NCI-H1417 treated with DMSO at 0.1 percent for 48 hours (cell line): Measurements from ENCODE around the gene PLIN1.

Experiments used
- DNase-seq: peaks from one replicate; lab custom pipeline; 2025; lab: John Stamatoyannopoulos, UW

The PLIN1 gene

DNA sequence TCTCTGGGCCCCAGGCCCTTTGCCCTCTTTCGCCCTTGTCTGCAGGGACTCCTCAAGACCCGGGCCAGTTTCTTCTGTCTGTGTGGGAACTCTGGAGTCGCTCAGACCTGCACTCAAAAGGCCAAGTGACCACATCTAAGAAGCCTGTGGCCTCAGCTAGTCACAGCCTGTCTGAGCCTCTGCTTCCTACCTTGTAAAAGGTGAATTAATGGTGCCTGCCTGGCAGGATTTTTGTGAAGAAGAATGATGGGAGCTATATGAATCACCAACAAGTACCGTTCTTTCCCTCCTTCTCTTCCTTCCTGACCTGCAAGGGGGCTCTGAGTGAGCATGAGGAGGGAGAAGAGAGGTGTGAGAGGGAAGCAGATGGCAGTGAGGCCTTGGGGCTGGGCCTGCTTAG lies 7.5 kb downstream of the PLIN1 start:
- no peak for DNase-seq

DNA sequence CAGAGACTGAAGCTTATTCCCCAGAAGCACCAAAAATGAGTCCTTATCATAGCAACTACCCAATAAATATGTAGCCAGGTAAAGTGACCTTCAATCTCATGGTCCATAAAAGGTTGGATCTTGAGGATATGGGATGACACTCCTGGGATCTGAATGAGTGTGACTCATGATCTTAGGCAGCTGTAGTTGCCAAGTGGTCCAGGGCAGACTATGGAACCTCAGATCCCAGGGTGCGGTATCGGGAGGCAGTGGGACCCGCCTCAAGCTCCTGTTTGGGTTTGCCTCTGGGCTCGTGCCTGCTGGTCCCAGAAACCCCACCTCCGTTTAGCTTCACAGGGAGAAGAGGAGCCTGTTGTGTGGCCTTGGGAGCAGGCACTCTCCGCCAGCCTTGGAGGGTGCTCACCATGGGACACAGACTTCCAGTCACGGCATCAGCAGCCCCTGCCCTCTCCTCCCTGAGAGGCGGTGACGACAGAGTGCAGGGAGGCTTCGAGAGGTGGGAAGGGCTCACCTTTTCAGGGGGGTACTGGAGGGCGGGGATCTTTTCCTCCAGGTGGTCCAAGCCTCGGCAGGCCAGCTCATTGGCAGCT lies 8.1 kb downstream of the PLIN1 start:
- no peak for DNase-seq

DNA sequence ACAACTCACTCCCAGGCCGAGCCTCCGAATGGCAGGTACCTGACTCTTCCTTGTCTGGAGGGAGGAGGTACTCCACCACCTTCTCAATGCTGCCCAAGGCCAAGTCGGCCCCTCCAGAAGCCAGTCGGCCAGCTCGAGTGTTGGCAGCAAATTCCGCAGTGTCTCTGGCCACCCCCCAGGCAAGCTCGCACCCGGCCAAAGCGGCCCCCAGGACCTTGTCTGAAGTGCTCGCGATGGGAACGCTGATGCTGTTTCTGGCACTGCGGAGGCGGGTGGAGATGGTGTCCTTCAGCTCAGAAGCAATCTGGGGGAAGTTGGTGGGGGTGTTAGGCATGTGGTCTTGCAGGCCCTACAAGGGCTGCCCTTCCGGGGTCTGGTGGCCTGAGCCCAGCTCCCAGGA lies 9.2 kb downstream of the PLIN1 start:
- DNase-seq: no peak

DNA sequence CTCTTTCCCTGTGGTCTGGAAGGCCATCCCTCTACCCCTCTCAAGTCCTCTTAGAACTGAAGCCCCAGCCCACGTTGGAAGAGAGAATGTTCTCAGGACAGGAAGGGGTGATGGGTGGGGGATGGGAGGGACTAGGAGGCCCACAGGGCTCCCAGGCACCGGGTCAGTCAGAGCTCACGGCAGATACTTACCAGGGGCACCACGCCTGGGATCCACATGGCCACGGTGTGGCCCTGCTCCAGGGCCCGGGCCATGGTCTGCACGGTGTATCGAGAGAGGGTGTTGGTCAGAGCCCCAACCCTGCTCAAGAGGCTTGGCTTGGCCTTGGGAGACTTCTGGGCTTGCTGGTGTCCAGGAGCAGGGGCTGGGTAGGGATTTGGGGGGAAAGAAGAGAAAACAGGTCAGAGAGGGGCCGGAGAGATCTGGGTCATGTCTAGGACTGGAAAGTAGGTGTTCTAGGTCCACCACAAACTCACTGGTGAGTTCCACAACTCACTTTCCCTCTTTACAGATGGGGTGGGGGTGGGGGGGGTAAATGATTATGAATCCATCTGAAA lies 9.8 kb downstream of the PLIN1 start:
- DNase-seq: no peak

DNA sequence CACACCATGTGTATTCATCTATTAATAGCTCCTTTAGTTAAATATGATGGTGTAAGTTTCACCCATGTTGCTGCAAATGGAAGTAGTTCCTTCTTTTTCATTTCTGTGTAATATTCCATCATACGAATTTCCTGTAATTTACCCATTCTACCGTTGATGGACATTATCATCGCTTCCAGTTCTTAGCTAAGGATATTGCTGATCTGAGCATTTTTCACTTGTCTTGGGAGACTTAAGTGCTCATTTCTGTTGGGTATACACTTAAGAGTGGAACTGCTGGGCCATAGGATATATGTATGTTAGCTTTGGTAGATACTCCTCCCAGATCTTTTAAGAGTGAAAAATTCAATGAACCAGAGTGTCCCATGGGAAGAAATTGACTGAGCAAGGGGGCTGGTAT lies 11.0 kb downstream of the PLIN1 start:
- no peak for DNase-seq

DNA sequence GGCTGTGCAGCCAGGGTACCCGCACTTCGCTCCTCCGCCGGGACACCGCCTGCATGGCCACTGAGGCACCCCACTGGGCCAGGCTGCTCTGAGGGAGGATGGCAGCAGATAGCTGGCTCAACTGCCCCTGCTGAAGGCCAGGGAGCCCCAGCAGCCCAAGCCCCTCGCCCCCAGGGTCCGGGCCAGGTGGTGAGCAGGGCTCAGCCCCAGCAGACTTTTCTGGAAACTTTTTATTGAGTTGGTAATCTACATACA lies 11.5 kb downstream of the PLIN1 start:
- DNase-seq: no peak

DNA sequence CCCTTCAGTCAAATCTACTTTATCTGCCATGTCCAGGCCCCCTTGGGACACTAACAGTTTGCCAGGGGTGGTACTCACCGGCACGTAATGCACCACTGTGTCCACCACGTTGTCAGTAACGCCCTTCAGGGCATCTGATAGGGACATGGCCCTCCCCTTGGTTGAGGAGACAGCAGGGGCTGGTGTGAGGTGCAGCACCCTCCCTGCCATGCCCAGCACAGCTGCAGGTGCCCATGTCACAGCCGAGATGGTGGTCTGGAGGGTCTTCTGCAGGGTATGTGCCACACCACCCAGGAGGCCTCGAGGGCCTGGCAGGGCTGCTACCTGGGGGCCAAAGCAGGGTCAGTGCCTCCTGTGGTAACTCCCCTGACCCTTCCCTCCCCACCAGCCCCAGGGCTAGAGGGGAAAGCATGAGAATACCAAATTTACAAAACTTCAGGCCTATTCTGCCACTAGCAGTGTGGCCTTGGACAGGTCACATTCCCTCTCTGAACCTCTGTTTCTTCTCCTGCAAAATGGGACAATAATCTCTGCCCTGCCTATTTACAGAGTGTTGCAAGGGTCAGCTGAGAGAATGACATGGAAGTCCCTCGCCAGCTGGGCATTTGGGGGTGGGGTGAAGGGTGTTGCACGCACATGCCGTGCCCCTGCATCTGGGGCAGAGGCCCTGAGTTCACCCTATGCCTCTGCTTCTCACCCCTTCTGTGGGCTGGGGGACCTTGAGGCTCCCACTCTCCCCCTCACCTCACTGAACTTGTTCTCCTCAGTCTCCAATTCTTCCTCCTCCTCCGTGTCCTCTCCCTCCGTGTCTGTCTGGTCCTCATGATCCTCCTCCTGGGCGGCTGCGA lies 12.1 kb downstream of the PLIN1 start:
- DNase-seq: no peak

DNA sequence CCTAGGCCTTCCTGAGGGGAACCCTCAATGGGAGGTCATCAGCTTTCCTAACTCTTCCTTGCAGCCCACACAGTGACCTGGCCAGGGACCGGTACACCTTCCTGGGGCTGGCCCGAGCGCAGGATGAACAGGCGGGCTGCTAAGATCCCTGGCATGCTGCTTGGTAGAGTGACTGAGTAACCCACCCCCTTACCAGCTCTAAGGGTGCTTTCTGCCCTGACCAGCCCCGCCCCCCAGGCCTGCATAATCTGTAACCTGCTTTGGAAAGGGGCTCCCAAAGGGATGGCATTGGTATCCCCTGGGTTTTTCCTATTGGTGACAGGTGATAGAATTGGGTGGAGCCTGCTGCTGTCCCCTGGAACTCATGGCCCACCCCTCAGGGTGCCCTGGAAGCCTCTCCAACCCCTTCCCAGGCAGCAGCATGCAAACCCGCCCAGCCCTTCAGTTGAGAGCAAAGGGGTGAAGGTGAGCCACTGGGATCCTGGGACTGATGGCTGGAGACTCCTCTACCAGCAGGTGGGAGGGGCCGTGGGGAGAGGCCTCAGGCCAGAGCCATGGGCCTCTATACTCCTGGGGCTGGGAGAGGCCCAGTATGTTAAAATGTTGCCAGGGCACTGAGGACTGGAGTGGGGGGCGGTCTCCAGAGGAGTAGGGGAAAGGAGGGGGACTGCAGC lies 12.8 kb downstream of the PLIN1 start:
- no peak for DNase-seq

DNA sequence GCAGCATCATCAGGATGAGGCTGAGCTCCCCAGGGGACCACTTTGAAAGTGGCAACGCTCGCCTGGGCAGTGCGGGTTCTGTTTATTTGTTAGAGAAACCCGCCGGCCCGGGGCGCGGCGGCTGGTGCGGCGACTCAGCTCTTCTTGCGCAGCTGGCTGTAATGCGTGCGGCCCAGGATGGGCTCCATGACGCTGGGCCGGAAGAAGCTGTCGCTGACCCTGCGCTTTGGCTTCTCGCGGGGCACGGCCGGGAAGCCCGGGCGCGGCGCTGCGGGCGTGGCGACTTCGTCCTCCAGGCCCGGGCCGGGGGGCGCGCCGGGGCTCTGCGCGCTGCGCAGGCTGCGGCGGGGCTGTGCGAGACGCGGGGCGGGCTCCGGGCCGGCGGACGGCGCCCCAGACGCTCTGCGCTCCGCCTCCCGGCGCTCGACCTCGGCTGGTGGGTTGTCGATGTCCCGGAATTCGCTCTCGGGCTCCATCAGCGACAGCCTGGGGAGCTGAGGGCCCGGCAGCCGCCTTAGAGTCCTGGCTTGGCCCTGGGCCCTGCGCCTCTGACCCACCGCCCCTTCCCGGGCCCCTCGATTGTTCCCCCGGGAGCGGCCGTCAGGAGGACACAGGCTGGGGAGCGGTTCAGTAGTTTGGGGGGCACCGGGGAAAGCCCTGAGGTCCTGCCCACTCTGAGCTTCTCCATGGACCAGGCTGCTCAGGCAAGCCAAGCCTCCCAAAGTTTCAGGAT lies 13.6 kb downstream of the PLIN1 start:
- DNase-seq: no peak

DNA sequence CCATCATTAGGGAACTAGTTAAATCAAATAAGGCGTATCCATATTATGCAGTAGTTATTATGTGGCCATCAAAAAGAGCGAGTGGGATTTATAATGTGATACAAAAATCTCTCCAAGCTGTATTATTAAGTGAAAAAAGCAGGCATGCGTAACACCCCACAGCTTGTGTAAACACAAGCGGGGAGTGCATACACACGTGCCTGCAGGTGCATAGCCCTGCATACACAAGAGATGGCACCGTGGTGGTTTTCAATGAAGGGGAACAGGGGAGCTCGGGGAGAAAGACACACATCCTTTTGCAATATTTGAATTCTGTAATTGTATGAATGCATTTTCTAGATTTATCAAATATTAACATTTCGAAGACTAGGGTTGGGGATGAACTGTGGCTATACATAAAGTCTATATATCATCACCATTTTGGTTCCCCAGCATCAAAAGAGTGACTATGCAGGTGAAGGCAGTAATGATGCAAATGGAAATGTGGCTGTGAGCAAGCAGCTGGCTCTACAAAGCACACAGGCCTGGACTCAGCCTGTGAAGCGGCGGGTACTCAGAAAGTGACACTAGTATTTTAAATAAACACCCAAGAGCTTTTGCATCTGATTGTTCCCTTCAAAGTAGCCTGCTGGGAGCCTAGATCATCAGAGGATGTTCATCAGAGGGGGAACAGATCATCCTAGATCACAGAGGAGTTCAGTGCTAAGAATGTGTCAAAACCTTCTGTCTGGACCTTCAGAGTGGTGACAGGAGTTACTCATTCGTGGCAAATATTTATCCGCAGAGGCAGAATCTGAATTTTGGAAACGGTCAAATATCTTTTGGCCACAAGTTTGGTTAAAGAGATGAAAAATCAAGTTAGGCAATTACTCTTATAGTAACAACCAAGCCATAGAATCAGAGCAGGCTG lies 14.5 kb downstream of the PLIN1 start:
- DNase-seq: no peak

DNA sequence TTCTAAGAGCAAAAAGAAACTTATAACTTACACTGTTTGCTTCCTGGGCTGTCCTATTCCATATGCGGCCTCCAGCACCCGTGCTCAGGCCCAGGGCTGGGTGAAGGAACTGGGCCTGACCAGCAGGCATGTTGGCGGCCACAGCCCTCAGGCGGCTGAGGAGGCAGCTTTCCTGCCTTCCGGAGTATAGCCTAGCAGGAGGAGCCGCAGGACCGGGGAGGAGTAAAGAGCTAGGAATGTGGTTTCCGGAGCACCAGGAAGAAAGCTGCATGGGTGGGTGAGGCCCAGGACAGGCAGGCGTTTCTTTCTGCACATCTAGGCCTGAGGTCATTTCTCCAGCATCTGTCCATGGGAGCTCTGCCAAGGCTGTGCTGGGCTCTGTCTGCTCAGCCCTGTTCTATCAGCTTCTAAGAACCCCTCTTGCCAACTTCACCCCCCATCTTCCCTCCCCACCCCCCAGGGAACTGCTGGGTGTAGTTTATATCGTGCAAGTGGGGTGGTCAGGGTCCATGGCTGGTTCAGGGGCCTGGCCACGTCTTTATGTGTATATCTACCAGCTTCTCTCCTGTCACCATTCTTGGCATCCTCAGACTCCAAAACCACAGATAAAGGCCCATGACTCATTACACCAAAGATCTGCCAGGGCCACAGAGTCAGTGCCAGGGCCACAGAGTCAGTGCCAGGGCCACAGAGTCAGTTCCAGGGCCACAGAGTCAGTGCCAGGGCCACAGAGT lies 16.1 kb downstream of the PLIN1 start:
- DNase-seq: no peak

DNA sequence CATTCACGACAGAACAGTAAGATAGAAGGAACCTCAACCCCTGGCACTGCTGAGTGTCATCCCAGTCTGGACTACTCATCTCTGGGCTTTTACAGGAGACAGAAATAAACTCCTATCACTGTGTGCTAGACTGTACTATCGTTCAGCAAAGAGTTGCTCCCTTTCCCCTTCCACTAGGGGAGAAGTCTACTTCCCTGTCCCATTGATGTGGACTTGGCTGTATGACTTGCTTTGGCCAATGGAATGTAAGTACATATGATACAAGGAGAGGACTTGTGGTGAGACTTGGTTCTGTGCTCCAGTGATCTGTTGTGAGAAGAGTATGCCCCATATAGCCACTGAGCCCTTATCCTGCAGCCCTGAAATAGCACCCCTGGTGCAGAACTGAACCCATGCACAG lies 18.6 kb downstream of the PLIN1 start:
- no peak for DNase-seq

DNA sequence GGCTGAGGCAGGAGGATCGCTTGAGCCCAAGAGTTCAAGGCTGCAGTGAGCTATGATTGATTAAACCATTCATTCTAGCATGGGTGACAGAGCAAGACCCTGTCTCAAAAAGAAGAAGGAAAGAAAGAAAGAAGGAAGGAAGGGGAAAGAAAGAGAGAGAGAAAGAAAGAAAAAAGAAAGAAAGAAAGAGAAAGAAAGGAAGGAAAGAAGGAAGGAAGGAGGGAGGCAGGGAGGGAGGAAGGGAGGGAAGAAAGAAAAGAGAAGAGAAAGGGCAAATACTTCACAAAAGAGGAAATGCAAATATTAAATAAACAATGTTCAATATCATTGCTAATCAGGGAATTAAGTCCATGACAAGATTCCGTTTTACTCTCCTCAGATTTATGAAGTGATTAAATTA lies 19.9 kb downstream of the PLIN1 start:
- no peak for DNase-seq

DNA sequence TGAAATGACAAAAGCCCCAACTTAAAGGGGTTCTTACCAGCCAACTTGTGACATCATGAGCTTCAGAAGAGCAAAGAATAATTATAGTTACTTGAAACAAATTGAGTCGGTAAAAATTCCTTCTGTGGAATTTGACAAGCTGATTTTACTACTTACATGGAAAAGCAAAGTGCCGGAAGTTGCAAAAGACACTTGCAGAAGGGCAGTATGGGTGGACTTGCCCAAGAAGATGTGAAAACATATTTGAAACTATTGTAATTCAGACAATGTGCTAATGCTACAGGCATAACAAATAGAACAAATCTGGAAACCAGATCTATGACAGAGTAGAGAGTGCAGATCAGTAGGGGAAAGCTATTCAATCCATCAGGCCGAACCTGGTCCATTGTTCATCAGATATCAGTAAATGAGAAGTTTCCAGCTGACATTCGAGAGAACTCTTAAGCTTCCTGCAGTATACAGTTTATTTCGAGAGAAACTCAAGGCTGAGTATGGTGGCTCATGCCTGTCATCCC lies 21.4 kb downstream of the PLIN1 start:
- DNase-seq: no peak

DNA sequence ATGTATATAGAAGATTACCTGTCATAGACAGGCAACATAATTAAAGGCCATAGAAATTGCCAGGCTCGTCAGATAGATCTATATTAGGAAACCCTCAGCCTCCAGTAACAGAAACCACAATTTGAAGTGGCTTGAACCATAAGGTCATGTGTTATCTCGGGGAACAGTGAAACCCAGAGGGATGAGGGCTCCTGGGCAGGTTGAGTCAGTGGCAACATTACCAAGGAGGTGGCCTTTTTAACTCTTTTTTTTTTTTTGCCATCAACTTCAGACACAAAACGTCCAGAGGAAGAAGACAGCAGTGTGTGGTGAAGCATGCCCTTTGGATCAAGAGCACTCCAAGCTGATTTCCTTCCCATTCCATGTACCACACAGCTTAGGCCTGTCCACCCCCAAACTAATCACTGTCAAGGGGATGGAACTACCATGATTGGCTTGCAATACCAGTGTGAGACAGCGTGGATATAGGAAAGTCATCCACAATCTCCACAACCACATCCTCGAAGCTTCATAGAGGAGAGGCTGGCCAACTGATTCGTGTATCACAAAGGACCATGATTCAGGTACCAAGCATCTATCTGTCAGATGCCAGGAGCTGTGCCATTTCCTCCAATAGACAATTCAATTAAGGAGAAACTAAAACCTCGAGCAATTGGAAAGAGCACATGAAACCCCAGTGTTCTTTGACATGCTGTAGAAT lies 22.9 kb downstream of the PLIN1 start:
- no peak for DNase-seq

DNA sequence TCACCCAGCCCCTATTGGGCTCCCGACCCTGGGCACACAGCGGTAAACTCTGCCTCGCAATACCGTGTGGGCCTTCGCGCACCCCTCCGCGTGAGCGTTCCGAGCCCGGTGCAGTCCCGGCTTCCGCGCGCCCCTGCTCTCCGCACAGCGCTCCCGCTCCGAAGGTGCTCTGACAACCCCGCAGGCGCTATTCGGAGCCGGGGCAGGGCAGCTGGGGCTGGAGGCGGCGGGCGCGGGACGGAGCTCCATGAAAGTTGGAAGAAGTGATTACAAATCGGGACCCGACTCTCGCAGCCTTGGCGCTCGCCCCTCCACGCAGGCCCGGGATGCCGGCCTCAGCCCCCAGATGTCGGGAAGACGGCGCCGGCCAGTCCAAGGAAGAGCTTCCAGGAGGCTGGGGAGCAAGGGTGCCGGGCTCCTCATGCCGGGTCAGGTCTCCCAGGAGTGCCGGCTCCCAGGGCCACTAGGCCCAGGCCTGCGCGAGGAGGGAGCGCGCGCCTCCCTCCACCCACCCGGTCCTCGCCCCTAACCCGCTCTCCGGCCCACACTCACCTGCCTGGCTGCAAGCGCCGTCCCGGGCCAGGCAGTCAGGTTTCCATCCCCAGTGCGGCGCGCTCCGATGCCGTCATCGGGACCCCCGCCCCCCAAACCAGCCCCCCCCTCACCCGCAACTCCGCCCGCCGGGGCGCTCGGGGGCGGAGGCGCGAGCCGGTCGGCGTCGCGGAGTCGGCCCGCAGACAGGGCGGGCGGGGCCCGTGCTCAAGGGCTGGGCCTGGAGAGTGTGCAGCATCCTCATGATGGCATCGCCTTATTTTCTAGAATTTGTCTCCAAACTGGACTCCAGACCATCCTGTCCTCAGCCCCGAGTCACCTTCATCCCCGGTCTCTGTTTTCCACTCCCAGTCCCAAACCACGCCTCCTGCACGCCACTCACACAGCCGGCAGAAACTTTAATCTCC lies 24.0 kb downstream of the PLIN1 start, which contains the start of gene KIF7:
TSS of gene KIF7 (minus strand) at position 621 of the 959 bp plus-strand sequence. CDS start 2,537 bp downstream, outside the sequence.
- no peak for DNase-seq

DNA sequence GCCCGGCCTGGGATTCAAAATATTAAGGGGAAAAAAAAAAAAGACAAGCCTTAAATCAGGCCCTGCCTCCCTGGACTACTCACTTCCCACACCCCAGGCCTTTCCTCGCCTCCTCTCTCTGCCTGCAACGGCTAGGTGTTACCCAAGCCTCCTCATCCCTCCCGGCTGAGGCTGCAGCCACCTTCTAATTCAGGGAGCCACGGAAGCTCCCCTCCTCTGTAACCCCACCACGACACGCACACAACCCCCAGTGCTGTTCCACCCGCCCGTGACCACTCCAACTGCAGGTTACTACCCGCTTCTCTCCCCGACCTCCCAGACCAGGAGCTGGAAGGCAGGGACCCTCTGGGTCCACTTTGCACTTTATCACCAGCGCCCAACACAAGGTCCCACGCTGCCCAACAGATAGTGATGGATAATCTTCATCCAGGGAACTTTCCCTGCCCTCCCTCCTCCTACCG lies 24.8 kb downstream of the PLIN1 start:
- DNase-seq: no peak

DNA sequence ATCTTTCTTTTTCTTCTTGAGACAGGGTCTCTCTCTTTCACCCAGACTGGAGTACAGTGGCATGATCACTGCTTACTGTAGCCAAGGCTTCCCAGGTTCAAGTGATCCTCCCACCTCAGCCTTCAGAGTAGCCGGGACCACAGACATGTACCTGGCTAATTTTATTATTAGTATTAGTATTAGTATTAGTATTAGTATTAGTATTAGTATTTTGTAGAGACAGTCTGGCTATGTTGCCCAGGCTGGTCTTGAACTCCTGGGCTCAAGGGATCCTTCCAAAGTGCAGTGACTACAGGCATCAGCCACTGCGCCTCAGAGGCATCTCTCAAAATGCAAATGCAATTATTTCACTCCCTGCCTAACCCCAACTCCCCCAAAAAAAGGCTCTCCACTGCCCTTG lies 25.6 kb downstream of the PLIN1 start:
- DNase-seq: no peak

DNA sequence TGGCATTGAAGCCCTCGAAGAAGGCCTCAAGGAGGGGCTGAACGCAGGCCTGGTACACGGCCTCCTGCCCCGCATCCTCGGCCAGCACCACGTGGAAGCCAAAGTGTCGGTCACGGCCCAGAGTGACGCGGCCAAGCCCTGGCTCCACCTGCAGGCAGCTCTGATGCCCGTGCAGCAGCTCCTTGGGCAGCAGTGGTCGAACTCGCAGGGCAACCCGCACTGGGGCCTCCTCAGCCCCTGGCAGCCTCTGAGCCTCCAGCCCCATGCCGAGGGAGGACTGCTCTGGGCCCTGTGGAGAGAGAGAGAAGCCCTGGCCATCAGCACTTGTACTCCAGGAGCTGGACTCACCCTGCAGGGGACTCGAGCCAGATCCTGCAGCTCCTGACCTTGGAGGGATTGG lies 26.5 kb downstream of the PLIN1 start:
- DNase-seq: no peak
